ENCODE measurements around the gene TNRC18.
"Not testable (repeated sequence)": the region's sequence is repeated elsewhere in the genome, so short reads cannot be mapped to it uniquely, and the experiment has no call there.

Gene TNRC18

DNA sequence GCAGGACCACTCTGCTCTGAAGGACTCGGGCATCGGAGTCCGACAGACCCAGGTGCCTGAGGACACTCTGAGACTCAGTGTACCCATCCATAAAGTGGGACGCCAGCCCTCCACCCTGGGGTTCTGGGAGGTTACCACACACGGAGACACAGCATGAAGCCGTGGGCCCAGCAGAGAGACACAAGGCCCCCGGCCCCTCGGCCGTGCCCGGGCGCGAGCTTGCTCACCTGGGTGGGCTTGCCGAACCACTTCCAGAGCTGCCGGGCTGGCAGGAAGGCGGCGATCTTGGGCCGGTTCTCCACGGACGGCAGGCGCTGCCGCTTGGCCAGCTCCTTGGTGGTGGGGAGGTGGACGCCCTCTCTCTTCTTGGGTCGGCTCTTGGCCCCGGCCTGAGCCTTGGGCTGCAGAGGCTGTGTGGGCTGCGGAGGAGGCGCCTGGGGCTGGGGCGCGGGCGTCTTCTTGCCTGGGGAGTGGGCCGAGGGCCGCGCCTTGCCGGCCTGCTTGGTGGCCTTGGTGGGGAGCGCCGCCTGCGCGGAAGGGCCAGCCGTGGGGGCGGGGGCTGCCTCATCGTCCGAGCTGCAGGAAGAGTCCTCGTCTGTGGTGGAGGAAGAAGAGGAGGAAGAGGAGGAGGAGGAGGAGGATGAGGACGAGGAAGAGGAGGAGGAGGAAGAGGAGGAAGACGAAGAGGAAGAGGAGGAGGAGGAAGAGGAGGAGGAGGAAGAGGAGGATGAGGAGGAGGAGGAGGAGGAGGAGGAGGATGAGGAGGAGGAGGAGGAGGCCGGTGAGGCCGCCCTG, 111.2 kb downstream of the TNRC18 start:
- not testable (repeated sequence) for DNase-seq

DNA sequence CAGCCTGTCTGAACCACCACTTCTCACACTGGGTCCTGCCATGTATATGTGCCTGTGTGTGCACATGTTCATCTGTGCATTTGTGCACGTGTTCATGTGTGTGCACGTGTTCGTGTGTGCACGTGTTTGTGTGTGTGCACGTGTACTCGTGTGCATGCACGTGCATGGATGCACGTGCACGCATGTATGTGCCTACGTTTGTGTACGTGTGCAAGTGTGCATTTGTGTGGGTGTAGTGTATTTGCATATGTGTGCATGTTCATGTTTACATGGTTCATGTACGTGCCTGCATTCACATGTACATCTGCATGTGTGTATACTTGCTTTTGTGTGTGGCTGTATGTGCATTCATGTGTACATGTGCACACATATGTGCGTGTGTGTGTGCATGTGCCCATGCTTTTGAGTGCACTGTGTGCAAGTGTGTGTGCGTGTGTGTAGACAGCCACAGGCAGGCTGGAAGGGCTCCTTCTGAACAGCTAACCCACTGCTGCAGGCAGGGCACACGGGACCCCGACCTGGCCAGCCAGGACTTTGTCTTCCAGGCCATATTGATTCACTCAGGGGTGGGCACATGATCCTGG, 112.7 kb downstream of the TNRC18 start:
- DNase-seq: no peak

DNA sequence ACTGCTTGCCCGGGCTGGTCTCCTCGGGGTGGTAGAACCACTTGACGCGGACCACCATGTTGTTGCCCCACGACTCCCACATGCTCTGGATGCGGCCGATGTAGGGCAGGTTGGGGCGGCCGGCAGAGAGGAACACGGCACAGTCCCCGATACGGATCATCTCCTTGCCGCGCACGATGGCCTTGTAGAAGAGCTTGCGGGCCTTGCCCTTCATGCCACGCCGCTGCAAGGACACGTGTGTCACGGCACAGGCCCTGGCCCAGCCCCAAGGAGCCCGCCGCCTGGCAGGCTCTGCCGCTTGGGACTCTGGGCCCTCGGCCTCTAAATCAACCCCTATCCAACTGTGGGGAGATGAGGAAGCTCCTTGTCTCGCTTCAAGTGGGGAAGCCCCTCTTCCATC, 114.5 kb downstream of the TNRC18 start:
- no peak for DNase-seq

DNA sequence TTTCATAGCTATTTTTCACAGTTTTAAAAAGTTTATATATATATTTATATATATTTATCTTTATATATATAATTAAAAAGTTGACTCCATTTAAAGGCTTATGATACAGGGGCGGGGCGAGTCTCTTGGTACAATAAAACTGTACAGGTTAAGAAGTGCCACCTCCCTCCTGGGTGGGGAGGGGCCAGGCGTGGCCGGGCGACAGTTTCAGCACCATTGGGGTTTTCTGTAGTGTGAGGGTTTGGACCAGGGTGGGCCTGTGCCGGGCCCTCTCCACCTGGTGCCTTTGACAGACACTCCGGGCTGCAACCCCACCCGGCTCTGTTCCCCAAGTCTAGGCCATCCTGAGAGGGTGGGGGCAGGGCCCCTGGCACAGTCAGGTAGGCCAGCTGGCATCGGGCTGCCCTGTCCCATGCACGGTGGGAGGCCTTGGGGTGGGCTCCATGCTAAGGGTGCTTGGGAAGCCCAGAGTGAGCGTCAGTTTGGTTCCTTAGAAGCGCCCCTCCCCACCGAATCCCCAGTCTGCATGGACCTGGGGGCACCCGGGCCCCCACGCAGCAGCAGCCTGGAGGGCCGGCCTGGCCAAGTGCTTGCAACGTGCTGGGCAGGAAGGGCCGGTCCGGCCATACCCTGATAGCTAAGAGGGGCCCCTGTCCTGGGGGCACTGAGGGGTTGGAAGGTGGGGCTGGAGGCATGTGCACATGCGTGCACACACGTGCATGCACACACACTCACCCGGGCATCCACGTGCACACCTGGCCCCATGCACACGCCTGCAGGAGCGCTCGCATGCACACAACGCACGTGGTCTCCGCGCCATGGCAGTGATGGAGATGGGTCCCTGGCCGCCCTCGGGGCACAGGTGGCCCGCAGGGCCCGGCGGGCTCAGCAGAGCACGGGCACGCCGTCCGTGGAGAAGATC, 116.2 kb downstream of the TNRC18 start:
- not testable (repeated sequence) for DNase-seq

- DNase-seq: not testable (repeated sequence)
These were observed 118.6 kb downstream of the TNRC18 start for GRCh38 chr7:5305050-5305449.

DNA sequence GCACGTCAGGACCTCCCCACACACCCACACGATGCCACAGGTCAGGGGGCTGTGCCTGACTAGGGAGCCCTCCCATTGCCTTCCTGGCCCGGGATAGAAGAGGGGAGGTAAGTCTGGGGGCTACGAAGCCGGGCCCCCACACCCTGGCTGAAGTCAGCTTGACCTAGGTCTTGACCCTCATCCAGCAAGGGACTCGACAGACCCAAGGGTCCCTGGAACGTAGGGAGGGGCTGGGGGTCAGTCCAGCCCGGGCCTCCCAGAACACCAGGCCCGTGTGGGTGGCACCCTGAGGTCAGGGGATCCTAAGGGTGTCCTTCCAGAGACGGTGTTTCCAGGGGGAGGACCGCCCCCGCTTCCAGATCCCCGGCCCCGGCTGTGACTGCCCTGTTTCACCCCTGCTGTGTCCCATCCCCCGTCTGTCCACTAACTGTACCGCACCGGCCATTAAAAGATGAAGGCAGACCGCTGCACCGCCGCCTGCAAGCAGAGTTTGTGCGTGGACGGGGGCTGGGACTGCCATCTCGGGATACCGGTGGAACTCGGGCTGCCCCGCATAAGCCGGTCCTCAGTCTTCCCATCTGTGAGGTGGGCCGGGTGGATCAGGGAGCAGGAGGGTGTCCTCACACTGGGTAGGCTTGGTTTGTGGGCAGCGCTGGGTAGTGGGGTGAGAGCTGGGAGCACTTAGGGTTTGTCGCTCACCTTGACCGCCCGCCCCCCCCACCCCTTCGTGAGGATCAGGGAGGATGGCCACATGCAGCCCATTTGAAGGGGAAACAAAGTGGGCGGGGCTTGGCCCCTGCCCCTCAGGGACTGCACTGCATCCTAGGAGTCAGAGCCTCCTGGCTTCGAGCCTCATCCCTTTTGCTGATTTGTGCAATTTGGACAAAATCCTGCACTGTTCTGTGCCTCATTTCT, 119.8 kb downstream of the TNRC18 start:
- DNase-seq: no peak

DNA sequence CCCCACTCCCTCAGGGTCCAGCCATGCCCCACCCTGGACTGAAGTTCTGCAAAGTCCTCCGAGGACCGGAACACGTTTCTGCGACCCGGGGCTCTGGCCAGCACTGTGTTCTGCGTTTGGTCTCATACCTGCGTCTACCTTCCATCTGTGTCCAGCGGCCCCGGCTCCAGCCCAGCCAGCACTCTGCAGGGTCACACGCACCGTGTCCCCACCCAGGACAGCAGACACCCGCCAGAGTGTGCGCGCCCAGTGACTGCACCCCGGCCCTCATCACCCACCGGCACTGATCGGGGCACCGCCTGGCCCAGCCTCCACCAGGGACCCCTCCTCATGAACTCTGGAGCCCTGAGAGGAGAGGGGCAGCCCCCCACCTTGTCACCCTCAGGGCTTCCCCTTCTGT, 120.6 kb downstream of the TNRC18 start:
- DNase-seq: no peak

DNA sequence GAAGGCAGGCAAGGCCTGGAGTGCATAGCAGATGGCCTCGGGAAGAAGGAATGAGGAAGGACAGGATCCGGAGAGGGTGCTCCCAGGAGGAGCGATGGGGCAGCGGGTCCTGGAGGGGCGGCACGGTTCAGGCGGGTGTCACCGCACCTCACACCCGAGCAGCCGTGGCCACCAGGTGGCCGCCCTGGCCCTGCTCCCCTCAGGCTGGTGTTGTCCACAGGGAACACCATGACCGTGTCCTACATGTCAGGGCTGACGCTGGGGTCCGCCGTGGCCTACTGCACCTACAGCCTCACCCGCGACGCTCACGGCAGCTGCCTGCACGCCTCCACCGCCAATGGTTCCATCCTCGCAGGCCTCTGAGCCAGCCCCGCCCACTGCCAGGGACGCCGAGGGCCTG, 121.1 kb downstream of the TNRC18 start:
- no peak for DNase-seq

DNA sequence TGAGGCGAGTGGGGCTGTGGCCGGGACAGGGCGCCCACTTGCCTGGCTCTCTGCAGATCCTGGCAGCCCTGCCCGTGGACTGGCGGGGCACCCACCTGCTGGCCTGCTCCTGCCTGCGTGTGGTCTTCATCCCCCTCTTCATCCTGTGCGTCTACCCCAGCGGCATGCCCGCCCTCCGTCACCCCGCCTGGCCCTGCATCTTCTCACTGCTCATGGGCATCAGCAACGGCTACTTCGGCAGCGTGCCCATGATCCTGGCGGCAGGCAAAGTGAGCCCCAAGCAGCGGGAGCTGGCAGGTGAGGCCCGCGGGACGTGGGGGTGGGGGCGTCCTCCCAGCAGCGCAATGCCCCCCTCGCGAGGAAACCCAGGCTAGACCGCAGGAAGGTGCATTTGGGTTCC, 123.3 kb downstream of the TNRC18 start:
- no peak for DNase-seq

DNA sequence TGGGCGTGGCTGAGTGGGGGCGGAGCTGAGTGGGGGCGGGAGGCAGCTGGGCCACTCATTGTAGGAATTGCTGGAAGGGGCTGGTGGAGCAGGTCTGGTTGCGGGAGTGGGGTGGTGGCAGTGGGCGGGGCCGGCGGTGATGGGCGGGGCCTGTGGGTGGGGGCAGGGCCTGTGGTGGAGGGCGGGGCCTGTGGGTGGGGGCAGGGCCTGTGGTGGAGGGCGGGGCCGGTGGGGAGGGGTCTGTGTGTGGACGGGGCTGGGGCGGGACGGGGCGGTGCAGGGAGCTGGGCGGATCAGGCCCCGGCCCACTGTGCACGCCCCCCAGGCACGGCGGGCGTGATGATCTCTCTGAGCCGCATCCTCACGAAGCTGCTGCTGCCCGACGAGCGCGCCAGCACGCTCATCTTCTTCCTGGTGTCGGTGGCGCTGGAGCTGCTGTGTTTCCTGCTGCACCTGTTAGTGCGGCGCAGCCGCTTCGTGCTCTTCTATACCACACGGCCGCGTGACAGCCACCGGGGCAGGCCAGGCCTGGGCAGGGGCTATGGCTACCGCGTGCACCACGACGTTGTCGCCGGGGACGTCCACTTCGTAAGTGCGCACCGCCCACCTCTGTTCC, 126.9 kb downstream of the TNRC18 start:
- no peak for DNase-seq

DNA sequence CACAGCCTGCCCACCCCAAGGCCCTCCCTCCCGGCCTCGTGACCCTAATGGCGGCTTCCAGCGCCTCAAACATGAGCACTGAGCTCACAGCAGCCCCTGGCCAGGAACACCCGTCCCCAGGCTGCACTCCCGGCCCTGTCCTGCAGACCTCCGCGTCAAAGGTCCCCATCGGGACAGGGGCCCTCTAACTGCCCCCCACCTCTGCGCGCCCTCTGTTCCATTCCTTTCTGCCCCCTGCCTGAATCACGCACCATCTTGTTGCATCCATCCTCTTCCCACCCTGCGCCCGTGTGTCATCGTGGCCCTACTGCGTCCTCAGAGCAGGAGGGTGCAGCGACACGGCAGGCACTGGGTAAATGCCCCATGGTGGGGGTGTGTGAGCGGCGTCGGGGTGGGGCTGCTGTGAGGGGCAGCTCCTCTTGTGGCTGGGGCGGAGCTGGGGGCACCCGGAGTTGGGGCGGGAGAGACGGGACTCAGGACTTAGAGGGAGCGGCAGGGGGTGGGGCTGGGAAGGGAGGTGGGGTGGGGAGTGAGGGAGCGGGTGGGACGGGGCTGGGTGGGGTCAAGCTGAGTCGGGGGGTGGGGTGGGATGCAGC, 127.5 kb downstream of the TNRC18 start:
- DNase-seq: no peak

GRCh38 chr7:5295039-5296014, 128.3 kb downstream of the TNRC18 start:
- DNase-seq: no peak

DNA sequence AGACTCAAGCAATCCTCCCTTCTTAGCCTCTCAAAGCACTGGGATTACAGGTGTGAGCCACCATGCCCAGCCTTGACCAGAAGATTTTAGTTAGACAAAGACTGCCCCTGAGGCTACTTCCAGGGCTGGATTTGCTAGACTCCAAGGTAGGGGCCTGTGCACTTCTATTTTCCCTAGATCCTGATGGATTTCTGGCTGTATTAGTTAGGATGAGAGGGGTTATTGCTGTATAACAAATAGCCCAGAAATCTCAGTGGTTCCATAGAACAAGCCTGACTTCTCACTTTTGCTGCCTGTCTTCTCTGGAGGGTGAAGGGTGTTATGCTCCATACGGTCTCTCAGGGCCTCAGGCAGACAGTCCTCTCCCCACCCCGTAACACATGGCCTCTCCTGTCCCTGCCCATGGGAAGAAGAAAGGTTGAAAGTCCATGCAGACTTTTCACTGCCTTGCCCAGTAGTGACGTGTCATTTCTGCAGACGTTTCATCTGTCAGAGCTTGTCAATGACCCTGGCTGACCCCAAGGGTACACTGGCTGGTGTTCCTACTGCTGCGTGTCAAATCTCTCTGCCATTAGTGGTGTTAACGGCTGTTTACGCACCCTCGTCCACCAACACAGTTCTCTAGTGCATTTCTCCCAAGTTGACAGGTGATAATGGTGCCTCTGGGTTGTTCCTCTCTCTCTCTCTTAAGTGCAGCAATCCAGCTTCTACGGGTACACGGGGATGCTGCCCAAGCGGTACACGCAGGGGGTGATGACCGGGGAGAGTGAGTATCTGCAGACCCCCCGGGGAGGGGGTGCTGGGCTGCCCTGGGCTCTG, 129.3 kb downstream of the TNRC18 start:
- DNase-seq: no peak

- not testable (repeated sequence) for DNase-seq
These were observed 131.8 kb downstream of the TNRC18 start for GRCh38 chr7:5291711-5292335.

DNA sequence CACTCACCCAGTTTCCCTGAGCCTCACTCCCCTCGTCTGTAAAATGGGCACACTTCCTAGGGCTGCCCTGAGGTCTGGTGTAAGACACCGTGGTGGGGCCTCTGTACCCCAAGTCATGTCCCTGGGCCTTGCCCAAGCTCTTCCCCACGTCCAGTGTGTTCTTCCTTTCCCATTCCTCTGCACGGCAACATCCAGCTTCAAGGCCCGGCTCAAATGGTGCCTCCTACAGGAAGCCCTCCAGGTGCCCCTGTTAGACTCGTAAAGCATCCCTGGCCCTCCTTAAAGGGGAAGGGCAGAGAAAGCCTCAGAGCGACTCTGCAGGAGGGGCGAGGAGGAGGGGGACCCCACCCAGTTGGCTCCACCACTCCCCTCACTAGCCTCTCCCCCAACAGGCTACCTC, 132.3 kb downstream of the TNRC18 start:
- DNase-seq: no peak

DNA sequence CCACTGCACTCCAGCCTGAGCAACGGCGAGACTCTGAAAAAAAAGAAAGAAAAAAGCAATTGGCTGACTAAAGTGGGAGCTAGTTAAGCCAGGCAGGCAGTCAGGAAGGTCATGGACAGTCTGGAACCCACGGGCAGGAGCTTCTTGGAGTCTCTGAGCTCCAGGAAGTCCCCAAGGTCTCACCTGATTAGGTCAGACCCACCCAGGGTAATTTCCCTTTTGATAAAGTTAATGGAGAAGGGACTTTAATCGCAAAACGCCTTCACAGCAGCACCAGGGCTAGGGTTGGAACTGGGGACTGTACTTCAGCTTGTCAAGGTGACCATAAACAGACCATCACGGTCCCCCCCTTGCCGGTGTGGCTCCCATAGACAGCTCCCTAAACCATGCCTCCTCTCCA, 134.3 kb downstream of the TNRC18 start:
- no peak for DNase-seq

GRCh38 chr7:5288560-5288959, 135.1 kb downstream of the TNRC18 start:
- DNase-seq: not testable (repeated sequence)

- DNase-seq: no peak
These were observed 135.8 kb downstream of the TNRC18 start for GRCh38 chr7:5287802-5288201.

GRCh38 chr7:5287373-5287772, 136.3 kb downstream of the TNRC18 start:
- not testable (repeated sequence) for DNase-seq

Data from NCI-H446 treated with DMSO at 0.1 percent for 48 hours (cell line).